HCT116 (cell line): ENCODE measurements around the gene MARCHF3.

Experiments
- EZH2 ChIP-seq: fragments of 200-600 bp; sonication (generic); IDR thresholded peaks from 2 replicates; pipeline ENCODE4 v1.6.1; 2017; ENCODE audit warnings: antibody characterized with exemption, mixed run types
- JUND ChIP-seq: IDR thresholded peaks from 2 replicates; pipeline ENCODE4 v1.6.1; 2012
- POLR2A ChIP-seq: IDR thresholded peaks from 2 replicates; pipeline ENCODE4 v1.7.0; 2011; ENCODE audit warnings: borderline replicate concordance; ENCODE audit not compliant: insufficient read depth, insufficient read length; ENCODE audit errors: extremely low read depth
- YY1 ChIP-seq: IDR thresholded peaks from 2 replicates; pipeline ENCODE4 v1.6.1; 2011; ENCODE audit warnings: low read length, low read depth, moderate library complexity, mild to moderate bottlenecking; ENCODE audit not compliant: insufficient replicate concordance; ENCODE audit errors: extremely low read depth
- ZNF274 ChIP-seq: fragments of 200-500 bp; sonication (Bioruptor generic); IDR thresholded peaks from 2 replicates; pipeline ENCODE4 v1.6.1; 2014; ENCODE audit warnings: mild to moderate bottlenecking, low read depth, low read length, inconsistent platforms
- TF ChIP-seq, protein P1 (sequence below), 3 experiments: fragments of 200-600 bp in 1 of 3; sonication (generic) in 1 of 3; IDR thresholded peaks in 2 of 3; conservative IDR thresholded peaks in 1 of 3; 2 replicates each; pipeline ENCODE4 v1.5.1; 2012 to 2017; ENCODE audit warnings: low read depth in 2 of 3, low read length in 2 of 3, antibody characterized with exemption in 1 of 3, borderline replicate concordance in 1 of 3, control low read depth in 1 of 3, mild to moderate bottlenecking in 1 of 3, mixed read lengths in 1 of 3, mixed run types in 1 of 3, moderate library complexity in 1 of 3; ENCODE audit not compliant: insufficient read depth in 1 of 3
- TF ChIP-seq, protein P2 (sequence below): IDR thresholded peaks from 2 replicates; pipeline ENCODE4 v1.6.1; 2012; ENCODE audit warnings: low read depth

DNA sequence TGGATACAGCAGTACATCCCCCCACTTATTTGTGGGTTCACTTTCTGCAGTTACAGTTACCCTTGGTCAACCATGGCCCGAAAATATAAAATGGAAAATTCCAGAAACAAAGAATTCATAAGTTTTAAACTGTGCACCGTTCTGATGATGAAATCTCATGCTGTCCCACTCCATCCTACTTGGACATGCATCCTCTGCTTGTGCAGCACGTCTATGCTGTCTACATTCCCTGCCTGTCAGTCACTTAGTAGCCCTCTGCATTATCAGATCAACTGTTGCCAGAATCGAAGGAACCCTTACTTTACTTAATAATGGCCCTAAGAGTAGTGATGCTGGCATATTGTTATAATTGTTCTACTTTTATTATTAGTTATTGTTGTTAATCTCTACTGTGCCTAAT lies 14.6 kb downstream of the MARCHF3 start:
- no peak for TF ChIP-seq YY1
- no peak for TF ChIP-seq ZNF274
- TF ChIP-seq, protein P1, sequence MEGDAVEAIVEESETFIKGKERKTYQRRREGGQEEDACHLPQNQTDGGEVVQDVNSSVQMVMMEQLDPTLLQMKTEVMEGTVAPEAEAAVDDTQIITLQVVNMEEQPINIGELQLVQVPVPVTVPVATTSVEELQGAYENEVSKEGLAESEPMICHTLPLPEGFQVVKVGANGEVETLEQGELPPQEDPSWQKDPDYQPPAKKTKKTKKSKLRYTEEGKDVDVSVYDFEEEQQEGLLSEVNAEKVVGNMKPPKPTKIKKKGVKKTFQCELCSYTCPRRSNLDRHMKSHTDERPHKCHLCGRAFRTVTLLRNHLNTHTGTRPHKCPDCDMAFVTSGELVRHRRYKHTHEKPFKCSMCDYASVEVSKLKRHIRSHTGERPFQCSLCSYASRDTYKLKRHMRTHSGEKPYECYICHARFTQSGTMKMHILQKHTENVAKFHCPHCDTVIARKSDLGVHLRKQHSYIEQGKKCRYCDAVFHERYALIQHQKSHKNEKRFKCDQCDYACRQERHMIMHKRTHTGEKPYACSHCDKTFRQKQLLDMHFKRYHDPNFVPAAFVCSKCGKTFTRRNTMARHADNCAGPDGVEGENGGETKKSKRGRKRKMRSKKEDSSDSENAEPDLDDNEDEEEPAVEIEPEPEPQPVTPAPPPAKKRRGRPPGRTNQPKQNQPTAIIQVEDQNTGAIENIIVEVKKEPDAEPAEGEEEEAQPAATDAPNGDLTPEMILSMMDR (IDR thresholded peaks at IDR 0.05 in 2 of 3, conservative IDR thresholded peaks at IDR 0.05 in 1 of 3; ENCODE audit: borderline replicate concordance in 1 of 3, insufficient read depth in 1 of 3, low read depth in 2 of 3, low read length in 2 of 3), result no peak
- no peak for TF ChIP-seq JUND
- TF ChIP-seq POLR2A, result no peak
- TF ChIP-seq EZH2, result no peak
- TF ChIP-seq, protein P2, sequence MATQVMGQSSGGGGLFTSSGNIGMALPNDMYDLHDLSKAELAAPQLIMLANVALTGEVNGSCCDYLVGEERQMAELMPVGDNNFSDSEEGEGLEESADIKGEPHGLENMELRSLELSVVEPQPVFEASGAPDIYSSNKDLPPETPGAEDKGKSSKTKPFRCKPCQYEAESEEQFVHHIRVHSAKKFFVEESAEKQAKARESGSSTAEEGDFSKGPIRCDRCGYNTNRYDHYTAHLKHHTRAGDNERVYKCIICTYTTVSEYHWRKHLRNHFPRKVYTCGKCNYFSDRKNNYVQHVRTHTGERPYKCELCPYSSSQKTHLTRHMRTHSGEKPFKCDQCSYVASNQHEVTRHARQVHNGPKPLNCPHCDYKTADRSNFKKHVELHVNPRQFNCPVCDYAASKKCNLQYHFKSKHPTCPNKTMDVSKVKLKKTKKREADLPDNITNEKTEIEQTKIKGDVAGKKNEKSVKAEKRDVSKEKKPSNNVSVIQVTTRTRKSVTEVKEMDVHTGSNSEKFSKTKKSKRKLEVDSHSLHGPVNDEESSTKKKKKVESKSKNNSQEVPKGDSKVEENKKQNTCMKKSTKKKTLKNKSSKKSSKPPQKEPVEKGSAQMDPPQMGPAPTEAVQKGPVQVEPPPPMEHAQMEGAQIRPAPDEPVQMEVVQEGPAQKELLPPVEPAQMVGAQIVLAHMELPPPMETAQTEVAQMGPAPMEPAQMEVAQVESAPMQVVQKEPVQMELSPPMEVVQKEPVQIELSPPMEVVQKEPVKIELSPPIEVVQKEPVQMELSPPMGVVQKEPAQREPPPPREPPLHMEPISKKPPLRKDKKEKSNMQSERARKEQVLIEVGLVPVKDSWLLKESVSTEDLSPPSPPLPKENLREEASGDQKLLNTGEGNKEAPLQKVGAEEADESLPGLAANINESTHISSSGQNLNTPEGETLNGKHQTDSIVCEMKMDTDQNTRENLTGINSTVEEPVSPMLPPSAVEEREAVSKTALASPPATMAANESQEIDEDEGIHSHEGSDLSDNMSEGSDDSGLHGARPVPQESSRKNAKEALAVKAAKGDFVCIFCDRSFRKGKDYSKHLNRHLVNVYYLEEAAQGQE, result no peak
